ENCODE measurements around the gene FSIP2. TPM values are rescaled to one million over a fixed set of nuclear protein-coding genes. Genes with fewer than 3 reads are reported as not detected.
A peak's percentile ranks its signal among the peaks of the same experiment; 100 is the strongest.

The FSIP2 gene, protein sequence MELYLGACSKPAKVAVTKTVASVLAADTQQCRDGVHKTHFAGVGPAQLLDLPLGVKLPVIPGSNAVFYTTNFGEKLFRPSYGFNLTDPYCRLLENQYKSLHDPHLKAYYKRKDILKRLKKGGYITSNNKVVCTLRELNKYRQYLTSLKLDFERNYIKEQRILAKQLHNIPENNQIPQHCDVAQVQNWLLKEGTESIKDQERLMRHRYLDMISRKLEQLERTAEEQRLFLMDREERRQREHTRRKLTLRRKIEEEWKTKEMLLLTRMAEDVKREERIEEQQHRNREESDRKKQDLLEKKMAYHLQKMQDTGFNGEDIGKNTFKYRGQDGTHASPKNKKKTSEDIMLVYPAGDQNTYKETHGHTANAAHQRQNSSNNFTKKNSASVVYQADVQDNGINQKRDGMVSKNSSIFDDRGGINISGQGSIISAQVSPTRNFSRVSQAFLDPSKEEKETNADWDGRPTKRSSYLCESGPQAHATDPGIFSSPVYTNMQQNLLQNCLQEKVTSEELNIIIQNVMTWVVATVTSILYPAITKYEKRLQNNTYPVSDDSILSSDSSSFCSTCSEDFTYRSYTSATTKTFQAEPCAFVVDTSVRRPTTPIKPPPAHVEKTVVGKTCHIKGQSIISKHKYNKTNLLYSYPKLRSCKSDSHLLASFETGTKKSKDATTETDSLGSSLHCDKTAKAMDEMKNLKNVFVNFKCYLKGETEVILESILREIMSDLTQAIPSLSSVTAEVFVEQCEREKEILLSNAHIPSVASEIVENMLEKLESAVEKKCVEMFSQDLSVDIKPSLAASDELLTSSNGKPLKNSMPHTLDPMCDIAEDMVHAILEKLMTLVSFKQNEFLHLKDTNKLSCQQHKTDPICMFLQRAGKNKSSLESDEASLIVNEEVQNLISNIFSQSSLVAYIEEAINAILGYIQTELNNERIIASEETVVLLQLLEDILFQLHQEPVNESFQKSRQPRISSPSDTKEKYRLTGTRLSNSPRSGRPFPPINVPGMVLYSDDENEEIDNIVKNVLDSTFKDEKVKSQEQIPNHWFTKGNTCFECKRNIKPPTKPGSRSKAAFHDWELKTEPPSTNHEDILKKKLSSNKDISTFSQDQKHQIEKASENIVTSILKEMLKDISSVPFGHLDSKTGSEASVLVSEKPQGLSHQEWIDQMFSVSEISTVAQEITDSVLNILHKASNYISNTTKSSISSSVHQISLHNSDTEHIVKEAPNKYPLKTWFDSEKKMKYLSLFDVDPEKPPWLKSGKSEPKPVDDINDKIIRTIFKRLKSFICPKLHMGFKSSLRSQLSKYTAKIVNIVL (N-terminal part only)
- total RNA-seq: 0.29 TPM
- long read RNA-seq, partial matches to known transcripts: 0 of 4 reads
- long read RNA-seq, other reads (novel, unspliced or antisense): 4 of 4 reads

DNA sequence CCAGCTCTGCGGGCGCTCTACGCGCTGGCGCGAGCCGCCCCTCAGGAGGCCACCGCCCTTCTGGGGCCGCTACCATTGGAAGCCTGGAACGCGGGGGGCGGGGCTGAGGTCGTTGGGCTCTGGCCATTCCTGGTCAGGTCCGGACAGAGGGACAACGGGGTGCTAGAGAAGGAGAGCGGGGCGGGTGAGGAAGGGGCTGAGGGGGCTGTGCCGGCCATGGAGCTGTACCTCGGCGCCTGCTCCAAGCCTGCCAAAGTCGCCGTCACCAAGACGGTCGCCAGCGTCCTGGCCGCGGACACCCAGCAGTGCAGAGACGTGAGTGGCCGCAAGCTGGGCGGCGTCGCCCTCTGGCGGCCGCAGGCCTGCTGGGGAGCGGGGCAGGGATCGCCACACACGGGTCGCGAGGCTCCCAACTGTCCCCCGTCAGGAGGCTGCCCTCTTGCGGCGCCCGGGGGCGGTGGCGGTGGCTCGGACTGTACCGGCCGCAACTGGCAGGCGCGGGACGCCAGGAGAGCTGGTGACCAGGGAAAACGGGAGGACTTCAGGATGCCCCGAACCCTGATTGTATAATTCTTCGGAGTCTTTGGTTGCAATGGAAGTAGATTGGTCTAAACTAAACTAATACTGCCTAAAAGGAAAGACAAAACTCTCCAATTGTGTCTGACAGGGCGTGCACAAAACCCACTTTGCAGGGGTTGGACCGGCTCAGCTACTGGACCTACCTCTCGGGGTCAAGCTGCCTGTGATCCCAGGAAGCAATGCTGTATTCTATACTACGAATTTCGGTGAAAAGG lies at the start of gene FSIP2:
Gene FSIP2 (plus strand): TSS at position 126 of the 794 bp plus-strand sequence. CDS start 91 bp downstream, at position 217.
- DNase-seq (ENCODE audit: low spot score): peak; percentile 91

DNA sequence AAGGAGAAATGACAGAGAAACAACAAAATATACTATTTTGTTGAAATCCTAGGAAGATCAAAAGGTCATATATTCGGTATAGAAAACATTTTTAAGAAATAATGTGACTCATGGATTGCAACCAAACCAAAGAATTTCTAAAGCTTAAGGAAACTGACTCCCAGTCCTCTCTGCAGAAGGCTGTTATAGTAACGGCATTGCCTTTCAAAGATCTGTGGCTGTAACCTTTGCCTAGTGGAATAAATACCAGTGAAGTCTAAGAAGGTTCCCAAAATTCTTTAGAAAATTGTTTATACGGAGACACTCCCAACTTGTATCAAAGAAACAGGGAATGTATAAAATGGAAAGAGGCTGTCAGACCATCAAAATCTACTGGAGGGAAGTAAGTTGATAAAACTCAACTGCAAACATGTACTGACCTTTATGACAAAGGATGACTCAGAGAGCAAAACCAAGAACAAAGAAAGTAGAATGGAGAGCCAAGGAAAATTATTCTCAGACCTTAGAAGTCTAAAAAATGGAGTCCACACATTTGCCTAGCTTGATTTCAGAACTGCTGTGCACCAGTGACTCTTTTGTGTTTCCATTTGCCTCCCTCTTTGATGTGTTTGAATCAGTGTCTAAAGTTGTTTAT lies 48.6 kb upstream of the FSIP2 start:
- no peak for DNase-seq (ENCODE audit: low spot score)

DNA sequence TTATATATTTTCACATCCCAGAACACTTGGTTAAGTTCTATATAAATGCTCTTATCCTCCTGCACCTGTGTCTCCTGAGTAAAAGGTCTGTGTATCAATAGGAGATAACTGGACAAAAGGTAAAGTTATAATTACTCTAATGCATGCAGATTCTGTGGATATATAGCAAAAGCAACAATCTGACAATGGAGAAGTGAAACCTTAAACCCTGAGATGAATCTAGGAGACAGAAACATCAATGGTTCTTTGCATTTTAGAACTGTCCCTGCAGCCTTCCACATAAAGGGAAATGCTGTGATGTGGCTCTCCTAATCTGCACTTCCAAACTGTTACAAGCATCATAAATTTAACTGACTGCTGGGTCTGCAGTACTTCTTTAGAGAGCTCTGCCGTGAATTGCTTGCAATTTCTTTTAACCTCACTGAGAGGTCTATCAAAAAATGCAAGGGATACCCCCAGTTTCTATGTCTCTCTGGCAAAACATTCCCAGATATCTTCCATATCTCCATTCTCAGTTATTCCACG lies 42.8 kb upstream of the FSIP2 start:
- no peak for DNase-seq (ENCODE audit: low spot score)

DNA sequence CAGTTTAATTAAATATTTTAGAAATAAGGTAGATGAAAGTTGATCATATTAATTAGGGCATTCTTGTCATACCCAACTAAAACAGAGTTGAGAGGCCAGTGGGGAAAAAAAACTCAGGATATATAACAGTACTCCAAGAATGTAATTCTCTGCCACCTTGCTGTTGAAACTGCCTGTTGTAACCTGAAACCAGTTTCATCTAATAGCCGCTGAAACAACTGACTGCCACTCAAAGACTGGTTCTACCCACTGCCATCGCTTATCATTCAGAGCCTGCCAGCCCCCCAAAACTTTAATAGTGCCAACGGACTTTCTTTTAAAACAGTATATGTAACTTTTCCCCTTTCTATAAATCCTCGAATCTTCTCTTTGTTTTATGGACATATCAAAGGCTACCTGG lies 37.7 kb upstream of the FSIP2 start:
- no peak for DNase-seq (ENCODE audit: low spot score)

DNA sequence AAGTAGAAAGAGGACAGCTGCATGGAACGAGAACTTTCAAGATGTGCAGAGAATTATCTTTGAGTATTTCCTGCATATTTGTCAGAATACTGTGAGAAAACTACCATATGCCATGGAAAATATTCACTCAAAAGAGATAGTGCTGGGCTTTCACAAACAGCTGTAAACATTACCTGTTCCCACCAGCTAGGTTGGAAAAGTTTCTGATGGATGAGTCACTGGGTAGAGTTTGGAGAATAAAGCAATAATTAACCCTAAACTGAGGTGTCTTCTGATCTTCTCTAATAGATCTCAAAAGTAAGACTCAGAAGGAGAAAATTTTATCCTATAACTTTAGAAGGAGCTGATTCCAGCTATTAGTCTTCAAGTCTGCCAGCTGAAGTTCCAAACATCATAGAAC lies 3.9 kb upstream of the FSIP2 start:
- DNase-seq (ENCODE audit: low spot score): no peak

DNA sequence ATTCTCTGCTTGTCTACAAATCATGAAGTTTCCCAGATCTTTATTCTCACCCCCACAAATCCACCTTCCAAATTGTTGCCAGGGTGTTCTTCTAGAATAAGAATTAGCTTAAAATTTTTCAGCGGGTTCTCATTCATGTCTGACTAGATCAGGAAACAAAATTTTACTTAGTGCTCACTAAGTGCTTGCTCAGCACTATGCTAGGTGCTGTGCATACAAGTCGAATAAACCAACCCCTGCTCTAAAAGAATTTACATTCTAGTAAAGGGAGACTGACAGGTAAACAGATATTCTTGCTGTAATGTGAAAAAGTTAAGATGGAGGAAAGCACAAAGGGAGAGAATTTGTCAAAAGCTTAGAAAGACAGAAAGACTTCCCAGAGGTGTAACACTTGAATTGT lies 2.4 kb upstream of the FSIP2 start:
- DNase-seq (ENCODE audit: low spot score): no peak

DNA sequence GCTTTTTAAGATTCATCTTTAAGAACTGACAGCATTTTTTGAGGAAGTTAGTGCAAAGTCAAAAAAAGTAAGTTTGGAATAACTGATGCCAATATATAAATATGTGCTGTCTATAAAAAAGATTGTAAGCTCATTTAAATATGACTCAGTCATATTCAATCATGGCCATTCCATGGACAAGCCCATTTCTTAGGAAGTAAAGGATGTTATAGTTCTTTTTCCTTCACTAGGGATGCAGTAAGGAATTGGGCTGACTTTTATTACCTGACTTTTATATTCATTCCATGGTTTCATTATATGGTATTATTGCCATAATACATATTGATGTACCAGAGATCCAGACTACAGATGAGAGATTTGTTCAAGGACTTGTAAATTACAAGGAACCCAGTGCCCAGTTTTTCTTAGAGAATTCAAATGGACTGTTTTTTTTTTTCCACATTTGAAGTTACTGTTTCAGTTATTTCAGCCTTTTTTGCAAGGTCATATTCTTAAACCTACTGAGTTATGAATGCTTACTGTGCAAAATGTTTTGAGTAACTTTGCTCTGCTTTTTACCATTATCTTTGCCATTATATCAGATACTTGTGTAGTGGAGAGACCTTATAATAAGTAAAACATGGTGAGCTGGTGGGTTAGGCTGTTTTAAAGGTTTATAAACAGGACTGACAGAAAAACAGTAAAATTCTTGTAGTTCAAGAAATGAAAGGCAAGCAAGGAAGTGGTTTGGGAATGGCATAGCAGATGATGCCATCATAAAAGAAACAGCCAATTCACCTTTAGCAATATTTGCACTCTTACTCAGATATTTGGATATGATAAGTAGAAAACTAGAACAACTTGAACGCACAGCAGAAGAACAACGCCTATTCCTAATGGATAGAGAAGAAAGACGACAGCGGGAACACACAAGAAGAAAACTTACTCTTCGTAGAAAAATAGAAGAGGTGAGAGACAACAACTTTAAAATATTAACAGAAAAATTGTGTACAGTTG lies 7.6 kb downstream of the FSIP2 start:
- no peak for DNase-seq (ENCODE audit: low spot score)

DNA sequence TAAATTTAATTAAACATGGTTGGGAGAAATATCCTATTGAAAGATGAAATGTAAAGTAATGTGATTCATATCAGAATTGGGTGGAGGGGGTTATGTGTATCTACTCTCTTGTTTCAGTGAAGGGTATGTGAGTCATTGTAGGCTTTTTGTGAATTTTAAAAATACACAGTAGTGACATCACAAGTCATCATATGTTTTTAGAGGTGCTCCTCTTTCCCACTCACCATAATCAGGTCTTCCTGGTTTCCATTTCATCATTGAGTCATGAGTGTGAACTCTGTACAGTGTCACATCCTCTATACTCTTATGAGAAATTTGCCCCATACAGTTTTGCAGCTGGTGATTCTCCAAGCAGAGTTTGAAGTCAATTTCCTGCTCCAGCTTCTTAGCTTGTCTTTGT lies 18.8 kb downstream of the FSIP2 start:
- DNase-seq (ENCODE audit: low spot score): no peak

DNA sequence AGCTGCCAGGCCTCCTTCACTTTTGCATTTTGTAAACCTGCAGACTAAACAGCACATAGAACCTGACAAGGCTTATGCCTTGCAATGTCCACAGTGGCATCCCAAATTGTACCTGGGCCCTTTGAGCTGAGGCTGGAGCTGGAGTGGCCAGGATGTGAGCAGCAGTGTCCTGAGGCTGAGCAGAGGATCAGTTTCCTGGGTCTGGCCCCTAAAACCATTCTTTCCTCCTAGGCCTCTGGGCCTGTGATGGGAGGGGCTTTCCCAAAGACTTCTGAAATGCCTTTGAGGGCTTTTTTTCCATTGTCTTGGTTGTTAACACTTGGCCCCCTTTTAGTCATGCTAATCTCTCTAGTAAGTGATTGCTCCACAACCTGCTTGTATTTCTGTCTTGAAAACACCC lies 32.8 kb downstream of the FSIP2 start:
- no peak for DNase-seq (ENCODE audit: low spot score)

DNA sequence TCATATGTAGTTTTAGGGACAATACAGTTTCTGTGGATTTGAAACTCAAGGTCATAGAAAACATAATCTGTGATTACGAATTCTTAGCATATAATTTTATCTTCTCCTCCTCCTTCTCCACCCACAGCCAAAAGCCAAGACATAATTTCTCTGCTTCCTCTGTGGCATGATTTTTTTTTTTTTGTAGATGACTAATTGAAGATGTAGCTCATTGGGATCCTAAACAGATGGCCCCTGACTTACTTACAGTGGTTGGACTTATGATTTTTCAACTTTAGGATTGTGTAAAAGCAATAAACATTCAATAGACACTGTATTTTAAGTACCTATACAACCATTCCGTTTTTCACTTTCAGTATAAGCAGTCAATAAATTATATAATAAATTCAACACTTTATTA lies 42.3 kb downstream of the FSIP2 start:
- DNase-seq (ENCODE audit: low spot score): no peak

DNA sequence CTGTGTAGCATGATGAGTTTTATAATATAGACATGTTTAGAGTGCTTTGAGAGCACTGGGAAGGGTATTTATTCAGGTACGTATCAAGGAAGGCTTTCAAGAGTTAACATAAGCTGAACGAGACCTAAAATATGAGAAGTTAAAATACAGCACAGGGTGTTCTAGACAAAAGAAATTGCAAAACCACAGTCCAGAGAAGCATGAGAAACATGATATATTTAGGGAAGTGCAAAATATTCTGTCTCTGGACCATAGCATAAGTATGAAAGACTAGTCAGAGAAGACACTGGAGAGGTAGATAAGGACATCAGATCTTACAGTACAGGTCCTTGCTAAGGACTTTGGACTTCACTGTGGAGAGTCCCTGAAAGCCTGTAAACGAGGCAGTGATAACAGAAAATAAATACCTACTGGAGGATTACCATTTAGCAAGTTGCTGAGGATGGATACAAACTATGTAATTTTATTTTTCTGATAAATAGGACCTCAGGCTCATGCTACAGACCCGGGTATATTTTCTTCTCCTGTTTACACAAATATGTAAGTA lies 43.7 kb downstream of the FSIP2 start:
- DNase-seq (ENCODE audit: low spot score): no peak

DNA sequence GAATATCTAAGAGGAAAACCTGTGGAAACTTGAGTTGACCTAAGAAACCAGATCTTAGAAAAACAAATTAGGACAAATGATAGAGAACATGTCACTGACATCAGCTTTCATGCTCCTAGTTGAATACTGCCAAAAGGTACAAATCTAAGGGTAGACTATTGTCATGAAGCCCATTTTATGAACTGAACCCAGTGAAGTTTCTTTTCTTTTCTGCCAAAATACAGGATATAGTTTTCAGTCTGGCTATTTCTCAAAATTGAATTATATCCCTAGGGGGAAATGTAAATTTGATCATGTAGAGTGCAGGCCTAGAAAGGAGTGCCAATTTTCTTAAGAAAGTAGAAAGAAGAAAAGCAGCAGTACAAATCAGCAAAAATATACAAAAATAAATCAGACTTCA lies 46.6 kb downstream of the FSIP2 start:
- DNase-seq (ENCODE audit: low spot score): no peak

DNA sequence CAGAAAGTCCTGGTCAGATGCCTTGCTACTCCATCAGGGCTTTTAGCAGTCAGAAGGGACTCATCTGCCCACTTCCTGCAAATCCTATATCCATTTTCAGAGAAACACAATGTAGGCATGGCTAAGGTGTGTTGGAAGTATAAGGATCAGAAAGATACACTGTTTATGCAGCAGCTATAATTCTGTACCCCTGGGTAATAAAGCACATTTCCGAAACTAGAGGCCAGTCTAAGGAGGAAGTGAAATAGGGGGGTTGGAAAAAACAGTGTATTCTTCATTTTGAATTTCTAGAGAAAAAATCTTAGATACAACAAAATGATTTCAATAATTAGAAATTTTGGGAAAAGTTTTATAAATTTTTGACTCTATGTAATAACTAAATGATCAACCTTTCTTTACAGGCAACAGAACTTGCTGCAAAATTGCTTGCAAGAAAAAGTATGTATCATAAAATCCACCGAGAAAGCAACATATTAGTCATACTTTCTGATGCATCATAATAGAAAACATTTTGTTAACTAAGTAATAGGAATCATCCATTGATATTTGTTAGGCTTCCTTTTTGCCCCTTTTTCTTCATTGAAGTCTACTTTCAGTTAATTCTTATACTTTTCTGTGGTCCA lies 47.4 kb downstream of the FSIP2 start:
- DNase-seq (ENCODE audit: low spot score): no peak

DNA sequence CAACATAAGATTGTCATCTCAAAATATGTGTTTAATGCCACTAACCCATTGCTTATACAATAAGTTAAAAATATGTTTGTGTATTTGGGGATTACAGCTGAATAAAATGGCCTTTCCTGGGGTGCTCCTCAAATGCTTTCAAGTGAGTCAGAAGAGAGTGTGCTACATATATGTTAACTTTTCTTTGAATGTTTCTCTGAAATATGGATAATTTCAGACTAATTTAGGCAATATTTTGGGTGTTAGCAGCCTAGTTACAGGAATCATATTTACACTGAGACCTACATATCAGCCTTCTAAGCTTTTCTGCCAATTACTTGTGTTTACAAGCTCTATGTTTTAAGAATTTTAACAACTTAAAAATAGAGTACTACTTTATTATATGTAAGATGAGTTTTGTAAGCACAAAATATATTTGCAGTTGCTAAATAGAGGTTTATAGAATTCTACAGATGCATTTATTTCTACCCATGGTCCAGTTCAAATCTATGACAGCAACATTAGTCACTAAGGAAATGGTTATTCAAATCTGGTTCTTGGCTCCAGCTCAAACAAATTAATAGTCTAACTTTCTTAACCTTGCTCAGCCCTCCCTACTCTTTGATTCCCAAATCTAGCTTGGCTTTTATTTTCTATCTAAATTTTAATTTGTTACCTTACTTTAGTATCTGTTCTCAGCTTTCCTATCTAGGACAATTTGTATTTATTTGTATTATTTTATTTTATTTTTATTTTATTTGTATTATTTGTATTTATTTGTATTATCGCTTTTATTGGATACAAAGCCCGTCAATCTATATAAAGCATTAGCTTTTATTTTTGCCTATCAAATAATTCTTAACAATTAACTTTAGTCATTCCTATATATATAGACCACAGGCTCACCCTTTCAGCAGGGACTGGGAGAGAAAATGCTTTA lies 48.9 kb downstream of the FSIP2 start:
- DNase-seq (ENCODE audit: low spot score): no peak

DNA sequence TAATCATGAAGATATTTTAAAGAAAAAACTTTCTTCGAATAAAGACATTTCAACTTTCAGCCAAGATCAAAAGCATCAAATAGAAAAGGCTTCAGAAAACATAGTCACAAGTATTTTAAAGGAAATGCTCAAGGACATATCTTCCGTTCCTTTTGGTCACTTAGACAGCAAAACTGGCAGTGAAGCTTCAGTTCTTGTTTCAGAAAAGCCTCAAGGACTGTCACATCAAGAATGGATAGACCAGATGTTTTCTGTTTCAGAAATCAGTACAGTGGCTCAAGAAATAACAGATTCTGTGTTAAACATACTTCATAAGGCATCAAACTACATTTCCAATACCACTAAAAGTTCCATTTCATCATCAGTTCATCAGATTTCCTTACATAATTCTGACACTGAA lies 51.8 kb downstream of the FSIP2 start:
- no peak for DNase-seq (ENCODE audit: low spot score)

DNA sequence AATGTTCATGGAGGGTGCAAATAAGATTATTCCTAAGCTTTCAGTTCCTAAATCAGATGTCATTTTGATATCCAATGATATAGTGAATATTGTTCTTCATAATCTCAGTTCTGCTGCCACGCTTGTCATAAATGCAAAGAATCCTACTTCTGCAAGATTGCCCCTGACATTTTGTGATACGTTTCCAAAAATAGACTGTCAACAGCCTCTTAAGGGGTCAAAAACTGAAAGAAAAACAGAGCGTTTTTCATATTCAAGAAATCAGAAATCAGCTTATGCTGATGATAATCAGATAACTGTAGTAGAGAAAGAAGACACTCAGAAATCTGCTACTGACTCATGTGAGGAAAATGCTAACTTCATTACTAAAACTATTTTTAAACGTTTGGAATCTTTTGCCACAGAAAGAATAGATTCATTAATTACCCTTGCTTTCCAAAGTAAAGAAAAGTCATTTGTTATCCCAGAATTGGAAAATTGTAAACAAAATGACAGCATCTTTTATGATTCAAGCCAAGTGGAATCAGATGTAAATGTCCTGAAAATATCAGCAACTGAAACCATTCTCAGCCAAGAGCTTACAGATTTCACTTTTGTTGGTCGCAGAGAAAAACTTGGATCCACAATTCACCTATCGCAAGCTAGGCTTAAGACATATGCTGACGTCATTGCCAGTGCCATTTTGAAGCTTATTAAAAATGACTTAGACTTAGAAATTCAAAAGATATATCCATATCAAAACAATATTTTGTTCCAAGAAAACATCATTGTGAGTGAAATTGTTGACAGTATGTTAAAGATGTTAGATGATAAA lies 55.1 kb downstream of the FSIP2 start:
- DNase-seq (ENCODE audit: low spot score): no peak

All from mesenteric fat pad (tissue), 1 donor.